IPS-NIHi11 (cell line): ENCODE data around the gene DACH1.
"Not testable (repeated sequence)": the region's sequence is repeated elsewhere in the genome, so short reads cannot be mapped to it uniquely, and the experiment has no call there.

Experiments
- DNase-seq: peaks from one replicate; pipeline ENCODE4 v3.0.0; 2012; ENCODE audit warnings: mixed read lengths, low spot score

DACH1 gene

DNA sequence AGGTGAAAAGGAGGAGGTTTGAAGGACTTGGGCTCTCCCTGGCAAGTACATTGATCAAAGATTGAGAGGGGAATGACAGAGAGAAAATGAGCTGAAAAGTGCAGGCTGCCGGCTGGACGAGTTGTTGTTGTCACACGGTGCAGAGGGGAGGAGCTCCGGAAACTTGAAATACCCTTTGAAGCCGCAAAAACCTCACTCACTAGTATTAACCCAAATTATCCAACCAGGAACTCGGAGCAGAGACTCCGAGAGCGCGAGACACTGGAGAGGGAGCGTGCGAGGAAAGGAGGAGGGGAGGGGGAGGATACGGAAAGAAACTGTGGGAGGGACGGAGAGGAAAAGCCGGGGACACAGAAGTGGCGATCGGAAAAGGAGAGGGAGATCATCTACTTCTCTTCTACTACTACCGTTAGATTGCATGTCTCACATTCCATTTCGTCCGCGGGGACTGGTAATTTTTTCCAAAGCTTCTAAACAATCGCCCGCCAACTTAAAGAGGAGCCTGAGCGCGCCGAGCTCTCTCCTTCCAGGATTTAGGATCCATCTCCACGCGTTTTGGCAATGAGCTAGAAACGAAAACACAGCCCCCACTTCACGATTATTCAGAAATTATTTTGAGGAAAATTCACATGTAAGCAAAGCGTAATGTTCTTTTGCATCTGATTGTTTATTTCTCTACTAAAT, at the start of gene DACH1:
TSS of gene DACH1 (minus strand) at position 74 of the 684 bp plus-strand sequence.
- DNase-seq, result peak; percentile 33

DNA sequence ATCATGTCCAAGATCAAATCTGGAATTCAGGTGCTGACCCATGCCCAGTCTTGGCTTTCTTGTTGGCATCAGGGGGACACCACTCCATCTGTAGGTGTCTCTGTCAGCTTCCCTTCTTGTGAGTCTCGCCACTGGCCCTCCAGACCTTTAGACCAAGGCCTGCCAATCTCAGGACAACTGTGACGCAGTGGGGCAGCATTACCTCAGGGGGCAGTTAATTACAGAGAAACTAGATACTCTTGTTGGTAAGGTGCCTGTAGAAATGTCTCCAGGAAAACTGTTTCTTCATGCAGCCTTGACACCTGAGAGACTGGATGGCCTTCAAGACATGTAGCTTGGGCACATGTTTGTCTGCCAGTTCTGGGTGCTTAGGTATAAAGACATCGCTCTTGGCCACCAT, 46.7 kb upstream of the DACH1 start:
- no peak for DNase-seq

DNA sequence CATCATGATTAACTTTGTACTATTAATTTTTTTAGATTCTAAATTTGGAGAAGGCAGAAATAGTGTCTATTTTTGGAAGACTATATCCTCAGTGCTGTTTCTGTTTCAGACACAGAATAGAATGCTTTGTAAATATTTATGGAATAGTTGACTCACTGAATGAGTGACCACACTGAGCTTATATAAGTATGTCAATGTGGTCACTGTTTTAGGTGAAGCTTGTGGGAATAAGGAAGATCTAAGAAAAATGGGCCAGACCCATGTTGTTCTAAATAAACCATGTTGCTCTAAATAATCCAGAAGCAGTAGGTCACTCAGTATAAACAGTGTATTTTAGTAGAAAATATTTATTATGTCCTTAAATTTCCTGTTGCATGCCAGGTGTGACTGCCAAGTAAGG, 45.5 kb upstream of the DACH1 start:
- no peak for DNase-seq

DNA sequence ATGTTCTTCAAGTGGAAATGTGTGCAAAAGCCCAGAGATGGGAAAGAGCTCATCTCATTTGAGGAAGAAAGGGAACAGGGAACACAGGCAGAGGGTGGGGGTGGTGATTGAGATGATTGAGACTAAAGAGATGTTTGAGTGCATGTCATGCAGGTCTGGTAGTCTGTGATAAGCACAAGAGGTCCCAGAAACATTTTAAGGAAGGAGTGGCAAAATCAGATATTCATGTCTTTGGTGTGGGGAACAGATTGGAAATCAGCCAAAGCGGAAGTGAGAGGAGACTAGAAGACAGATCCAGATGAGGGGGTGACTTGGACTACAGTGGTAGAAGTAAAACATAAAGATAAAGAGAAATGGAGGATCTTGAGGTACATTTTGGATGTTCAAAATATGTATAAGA, 39.4 kb upstream of the DACH1 start:
- DNase-seq, result no peak

DNA sequence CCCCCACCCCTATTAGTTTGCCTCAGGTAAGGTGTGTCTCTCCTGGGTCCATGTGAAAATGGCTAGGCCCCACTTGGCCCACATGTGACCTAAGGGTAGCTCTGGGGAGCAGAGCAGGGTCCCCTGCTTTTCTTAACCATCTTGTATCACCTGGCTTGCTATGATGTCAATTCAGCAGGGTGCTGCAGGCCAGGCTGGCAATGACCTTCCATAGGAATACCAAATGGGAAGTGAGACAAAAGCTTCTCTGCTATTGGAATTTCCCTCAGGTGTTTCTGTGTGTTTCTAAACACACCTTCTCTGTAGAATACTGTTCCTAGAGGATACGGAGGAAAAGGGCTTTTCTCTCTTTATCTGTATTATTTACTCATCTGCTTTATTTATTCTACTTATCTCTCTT, 35.7 kb upstream of the DACH1 start:
- no peak for DNase-seq

DNA sequence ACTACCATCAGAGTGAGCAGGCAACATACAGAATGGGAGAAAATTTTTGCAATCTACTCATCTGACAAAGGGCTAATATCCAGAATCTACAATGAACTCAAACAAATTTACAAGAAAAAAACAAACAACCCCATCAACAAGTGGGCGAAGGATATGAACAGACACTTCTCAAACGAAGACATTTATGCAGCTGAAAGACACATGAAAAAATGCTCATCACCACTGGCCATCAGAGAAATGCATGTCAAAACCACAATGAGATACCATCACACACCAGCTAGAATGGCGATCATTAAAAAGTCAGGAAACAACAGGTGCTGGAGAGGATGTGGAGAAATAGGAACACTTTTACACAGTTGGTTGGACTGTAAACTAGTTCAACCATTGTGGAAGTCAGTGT, 26.5 kb upstream of the DACH1 start:
- not testable (repeated sequence) for DNase-seq

DNA sequence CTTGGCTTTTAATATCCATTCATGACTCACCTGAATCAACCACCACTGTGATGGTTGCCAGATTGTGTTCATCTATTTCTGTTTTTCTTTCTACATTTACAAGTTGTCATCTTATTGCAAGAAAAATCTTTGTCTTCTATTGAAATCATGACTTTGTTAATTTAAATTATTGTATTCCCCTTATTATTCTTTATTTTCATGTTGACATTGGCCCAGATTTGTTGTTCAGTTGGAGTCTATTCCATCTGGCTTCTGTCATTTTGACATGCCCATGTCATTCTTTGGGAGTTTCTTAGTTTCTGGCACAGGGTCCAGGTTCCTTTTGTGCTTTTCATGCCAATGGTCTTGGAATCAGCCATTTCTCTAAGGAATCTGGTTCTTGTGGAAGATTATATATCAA, 19.9 kb upstream of the DACH1 start:
- DNase-seq, result no peak

DNA sequence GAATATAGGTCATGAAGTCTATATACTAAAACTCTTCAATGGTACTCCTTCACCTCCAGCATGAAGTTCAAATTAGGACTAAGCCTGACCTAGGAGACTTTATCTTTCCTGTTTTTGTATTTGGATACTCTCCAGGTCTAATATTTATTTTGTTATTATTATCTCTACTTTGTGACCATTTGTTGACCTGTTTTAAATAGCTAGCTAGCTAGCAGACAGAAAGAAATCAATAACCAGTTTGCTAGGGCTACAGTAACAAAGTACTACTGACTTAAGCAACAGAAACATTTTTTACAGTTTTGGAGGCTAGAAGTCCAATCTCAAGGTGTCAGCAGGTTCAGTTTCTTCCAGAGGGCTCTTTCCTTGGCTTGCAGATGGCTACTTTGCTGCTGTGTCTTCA, 15.1 kb upstream of the DACH1 start:
- DNase-seq, result no peak

DNA sequence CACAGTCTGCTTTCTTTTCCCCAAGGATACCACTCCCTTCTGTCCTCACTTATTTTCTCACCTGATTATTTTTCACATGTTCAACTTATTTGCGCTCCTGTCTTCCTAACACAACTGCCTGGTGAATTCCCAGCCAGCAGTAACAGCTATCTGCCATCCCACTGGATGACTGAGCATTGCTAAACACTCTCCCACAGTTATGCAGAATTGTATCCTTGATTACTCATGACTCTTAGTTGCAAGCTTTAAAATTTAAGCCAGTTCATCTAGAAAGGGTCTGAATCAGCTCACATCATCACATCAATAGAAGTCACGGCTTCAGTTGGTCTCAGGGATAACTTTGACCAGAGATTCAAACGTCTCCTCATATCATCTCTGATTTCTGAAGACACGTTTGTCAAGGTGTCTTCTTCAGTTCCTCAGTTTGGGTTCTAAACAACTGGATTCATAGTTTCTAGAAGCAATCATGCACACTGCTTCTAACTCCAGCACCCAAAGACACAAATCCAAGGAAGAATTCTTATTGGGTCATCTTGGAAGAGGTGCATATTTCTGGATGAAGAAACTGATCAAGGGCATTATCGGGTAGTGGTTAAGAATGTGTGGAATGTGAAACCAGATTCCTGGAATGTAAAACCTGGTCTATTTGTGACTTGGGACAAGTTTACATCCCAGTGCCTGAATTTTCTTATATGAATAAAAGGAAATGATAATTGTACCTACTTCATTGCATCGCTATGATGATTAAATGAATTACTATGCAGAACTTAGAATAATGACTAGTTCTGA, 13.9 kb upstream of the DACH1 start:
- DNase-seq, result no peak

DNA sequence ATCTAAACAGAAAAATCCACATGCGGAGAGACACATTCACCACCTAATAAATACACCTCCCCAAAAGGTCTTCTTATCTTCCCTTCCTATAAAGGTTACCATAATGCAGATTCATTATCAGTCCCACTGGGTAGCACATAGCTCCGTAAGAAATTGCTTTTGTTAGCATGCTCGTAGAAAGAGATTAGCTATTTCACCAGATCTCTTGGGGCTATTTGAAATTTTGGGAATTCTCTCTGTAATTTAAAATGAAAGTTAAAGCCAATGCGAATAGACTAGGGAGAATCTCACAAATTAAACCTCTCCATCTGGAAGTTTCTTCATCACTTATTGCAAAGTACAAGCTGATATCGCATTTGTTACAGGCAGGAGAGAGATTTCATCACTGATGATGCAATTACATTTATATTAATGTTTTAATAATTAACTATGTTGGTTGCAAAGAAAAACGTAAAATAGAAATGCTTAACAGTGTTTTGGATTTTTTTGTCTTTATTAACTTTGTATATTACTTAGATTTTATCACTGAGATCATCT, 12.9 kb upstream of the DACH1 start:
- DNase-seq, result no peak

DNA sequence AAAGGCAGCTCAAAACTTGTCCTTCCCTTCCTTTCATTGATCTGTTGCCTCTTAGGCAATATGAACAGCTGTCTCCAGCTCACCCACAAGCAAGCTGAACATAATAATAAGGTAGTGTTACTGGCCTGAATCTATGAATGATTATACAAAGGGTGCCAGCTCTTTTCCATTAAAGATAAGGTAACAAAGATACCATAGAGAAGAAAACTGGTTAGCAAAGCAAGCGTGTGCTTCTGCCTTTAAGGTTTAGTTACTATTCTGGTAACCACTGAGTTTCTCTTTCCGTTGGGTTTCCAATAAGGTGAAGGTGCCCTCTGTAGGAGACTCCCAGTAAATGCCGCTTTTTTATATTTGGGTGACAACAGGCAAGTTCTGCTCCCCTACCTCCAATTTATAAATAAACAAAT, 12.1 kb upstream of the DACH1 start:
- peak; percentile 45 for DNase-seq

DNA sequence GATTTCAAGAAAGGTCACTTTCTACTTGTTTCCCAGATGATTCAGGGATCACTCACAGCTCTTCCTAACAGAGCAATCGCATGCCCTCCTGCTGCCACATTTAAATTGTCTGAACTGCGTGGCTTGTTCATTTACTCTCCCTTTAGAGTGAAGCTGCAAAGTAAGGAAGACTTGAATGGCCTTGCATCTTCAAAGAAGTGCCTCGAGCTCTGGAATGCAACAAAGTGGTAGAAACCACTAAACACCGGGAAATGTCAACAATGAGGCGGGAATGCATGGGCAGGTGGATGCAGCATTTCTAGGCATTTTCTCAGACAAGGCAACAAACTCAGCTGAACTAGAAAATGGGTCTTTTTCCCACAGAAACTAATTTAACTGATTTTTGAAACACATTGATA, 10.3 kb upstream of the DACH1 start:
- DNase-seq, result peak; percentile 21

DNA sequence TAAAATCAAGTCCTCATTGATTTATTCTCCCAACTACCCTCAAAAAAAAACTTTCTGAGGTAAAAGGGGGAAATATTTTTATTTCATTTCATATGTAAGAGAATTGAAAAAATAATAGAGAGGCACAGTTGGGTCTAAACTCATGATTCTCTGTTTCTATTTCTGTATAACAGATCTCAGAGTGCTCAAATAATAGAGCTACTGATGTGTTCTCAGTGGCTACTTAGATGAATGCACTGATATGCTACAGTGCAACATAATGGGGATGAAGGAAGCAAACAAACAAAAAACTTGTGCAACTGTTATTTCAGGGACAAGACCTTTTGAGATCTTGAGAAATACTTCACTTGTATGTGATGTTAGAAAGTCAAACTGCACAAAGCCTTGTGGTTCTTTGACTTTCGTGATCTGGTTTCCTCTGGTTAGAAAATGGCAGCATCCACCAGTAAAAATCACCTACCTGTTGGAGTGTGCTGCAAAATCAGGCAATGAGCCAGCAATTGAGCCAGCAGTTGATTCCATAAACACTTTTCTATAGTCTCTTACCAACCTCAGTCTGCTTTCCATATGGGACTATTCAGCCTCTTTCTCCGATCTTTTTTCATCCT, 9.7 kb upstream of the DACH1 start:
- DNase-seq, result no peak

DNA sequence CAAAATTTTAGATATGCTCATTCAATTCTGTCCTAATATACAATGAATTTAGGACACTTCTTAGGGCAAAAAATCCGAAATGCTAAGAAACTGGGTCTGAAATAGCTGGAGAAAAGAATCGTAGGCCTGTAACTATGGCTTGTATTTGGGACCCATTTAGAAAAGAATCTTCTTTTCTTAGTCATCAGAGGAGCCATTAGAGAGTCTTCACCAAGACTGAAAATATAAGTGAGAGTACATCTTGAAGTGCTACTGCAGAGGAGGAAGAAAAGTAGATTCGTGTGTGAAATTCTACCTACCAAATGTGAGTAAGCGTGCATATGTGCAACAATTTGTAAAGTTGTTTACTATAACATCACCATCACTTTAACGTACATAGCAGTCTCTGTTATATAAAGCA, 8.8 kb upstream of the DACH1 start:
- no peak for DNase-seq

DNA sequence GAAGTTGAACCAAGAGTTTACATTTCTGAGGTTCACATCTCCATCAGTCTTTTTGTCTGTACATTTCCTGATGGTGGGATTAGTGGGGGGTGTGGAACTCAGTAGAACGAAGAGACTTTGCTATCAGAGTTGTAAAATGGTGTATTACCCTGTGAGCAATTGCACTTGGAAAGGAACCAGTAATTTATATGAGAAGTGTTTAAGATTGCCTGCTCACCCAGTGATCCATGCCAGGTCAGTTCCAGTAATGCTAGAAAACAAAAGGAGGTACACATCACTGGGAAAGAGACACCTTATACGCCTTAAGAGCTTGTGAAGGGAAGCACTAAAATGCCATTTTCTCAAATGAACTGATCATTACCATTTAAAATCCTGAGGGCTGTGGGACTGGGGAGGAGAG, 7.5 kb upstream of the DACH1 start:
- DNase-seq, result no peak

DNA sequence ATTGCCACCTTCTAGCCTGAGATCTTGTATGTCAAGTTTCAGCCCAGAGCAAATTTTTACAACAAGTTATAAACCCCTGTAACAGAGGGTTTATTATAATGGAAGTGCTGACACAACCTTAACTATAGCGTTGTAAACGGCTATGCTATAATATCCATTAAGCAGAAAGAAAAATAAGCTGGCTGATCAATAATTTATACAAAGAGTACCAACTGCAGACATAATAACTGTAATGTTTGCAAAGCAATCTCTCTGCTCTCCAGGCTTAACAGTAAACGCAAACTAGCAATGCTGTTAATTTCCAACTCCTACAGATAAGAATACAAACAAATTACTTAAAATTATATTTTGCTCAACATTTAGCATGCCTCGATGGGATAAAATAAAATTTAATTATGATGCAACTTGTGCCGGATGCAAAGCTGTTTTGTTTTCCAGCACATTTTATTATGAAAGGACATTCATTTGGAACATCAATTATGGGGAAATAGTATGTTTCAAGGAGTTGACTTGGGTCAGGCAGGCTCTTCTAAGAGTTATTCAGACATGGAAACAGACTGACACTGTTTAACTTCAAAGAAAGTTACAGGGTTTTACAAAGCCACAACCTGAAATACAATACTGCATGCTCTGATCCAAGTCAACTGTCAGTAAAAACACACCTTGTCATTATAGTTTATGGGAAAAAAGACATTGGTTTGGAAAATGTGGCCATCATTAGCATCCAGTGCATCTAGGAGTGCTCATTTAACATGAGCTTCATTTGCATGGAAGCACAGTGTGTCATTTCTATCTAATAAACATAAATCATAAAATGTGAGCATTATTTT, 6.6 kb upstream of the DACH1 start:
- no peak for DNase-seq

DNA sequence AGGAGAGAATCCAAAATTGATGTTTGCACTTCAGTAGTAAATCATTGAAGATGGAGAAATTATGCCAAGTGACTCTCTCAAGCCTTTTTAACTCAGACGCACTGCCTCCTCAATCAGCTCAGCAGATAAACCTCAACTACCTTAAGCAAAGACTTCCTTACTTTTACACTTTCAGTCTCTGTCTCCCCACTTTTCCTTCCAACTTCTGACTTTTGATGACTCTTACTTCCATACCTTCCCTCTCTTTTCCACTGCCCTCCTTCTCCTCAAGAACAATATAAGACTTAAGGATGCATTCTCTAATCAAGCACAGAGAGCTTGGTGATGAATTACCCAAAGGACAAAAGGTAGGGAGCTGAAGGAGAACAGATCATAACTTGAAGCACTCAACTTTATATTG, 4.8 kb upstream of the DACH1 start:
- no peak for DNase-seq

DNA sequence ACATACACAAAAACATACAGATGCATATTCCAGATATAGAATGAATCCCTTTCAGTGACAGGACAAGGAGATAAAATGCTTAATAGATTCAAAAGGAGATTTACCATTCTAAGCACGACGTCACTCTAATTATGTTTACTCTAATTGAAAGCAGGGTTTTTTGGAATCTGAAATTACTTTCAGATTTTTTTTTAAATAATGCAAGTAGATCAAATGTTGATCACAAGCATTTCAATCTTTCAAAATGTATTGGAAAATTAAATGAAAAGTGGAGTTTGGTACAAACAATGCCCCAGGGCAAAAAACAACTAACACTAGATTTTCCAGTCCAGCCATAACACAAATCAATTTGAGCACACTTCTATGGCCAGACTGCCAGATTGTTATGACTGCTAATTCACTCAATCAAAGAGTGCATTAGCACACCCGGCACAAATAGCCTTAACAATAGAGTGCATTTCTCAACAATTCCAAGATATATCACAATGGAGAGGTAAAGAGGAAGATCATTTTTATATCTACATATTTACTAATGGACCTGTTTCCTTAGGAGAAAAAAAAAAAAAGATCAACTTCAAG, 4.3 kb upstream of the DACH1 start:
- no peak for DNase-seq

DNA sequence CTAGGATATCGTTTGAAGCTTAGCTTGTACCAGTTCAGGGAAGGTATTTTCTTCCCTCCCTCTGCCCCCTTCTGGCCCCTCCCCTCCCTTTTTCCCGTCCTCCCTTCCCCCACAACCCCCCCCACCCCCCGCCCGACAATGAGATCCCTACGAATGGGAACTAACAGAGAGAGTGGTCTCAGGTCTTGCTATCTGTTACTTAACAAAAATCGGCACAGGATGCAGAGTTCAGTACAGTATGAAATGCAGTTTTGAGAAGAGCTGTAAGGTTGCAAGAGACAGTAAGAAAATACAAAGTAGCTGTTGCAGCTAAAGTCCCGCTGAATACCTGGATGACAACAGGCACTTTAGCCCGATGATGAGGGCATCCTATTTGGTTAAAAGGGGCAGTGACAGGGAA, 3.1 kb upstream of the DACH1 start:
- DNase-seq, result peak; percentile 25

DNA sequence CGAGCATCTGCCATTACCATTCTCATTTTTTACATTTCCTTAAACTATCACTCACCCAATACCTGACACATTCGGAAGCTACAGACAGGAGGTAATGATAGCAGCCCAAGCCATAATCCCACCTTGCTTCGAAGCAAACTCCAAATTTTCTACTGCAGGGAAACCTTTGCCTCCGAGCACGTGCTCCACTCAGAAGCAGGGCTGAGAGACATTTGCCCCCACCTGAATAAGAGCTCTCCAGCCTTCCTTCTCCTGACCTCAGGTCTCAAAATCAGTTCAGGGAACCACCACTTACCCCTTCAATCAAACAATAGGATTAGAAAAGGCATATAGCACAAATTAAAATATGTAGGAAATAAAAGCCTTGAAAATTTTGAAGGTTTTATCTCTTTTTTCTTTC, 2.3 kb upstream of the DACH1 start:
- no peak for DNase-seq

DNA sequence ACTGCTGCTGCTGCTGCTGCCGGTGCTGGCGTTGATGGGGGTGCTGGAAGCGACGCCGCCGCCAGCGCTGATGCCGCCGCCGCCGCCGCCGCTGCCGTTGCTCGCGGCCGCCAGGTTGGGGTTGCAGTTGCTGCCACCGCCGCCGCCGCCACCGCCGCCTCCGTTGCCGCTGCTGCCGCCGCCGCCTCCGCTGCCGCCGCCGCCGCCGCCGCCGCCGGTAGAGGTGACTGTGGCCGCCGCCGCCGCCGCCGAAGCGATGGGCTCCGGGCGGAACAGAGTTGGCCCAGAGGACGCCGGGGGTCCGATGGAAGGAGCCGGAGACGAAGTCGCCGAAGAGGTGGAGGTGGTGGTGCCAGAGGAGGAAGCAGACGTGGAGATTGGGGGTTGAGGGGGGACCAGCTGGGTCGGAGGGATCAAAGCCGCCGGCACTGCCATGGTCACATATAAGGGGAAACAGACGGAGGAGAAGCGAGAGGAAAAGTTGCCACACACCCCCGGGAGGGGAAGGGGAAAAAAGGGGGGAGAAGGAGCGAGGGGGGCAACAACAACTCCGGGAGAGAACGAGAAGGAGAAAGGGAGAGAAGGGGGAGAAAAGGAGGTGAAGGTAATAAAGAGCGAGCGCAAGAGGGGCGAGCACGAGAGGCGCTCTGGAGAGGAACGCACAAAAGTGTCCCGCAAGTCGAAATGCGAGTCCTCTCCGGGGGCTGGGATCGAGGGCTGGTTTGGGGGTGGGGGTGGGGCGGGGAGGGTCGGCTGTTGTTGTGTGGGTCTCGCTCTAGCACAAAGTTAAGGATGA, 471 bp downstream of the DACH1 start:
- peak; percentile 23 for DNase-seq
